ENCODE results near the gene ZNF672.
"Not testable (repeated sequence)": the region's sequence is repeated elsewhere in the genome, so short reads cannot be mapped to it uniquely, and the experiment has no call there.

ZNF672 gene

DNA sequence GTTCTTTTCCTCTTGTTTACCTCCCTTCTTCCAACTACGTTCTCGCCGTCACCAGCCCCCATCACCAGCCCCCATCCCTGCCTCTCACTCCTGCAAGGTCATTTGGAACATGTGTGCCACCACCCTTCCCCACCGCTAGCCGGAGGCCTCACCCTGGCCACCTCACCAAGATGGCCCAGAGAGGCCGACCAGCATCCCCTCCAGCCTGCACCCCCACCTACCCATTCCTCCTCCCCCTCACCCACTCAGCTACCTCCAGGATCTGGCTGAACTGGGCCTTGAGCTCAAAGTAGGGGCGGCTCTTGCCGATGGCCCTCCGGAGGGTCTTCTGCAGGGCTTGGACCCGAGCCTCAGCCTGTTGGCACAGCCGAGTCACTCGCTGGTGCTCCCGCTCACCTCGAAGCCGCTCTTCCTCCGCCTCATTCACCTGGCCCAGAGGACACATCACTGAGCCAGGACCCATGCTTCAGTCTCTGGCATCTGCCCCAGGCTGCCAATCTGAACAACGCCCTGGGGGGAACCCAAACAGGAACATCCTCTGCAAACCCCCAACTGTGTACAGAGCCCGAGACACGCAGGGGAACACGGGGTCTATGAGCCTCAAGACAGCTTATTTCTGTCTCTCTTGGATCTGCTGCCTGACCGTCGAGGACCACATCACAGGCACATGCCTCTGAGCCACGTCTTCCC lies 25.1 kb upstream of the ZNF672 start:
- DNase-seq (ENCODE audit: low read depth, low spot score), result no peak

DNA sequence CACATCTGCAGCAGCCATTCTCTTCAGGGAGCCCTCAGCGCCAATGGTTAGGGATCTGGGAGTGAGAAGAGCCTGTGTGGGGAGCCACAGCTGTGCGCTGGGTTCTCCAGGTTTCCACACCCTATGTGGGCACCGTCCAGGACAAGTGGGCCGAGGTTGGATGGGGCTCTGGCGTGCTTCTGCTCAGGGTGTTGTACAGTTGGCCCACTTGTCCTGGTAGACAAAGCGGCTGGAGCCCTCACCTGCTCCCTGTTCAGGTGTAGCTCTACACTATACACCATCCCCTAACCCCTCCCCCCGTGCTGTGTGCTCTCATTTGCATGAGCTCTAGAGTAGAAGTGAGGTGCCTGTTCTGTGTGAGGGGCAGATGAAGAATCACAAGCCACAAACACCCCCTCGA lies 24.5 kb upstream of the ZNF672 start:
- no peak for DNase-seq (ENCODE audit: low read depth, low spot score)

DNA sequence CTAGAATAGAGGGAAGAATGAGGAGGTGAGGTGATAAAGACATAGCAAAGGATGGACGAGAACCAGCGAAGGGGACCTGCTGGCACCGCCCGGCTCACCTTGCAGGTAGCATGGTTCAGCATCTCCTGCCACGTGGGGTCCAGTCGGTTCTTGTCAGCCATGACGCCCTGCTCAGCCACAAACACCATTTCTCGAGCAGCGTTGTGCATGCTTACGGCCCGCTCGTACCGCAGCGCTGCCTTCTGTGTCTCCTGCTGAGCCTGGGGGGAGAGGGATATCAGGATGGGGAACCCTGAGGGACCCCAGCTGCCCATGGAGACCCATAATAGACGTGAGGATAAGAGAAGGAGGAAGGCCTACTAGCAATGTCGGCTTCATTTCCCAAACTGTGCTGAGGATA lies 23.7 kb upstream of the ZNF672 start:
- DNase-seq (ENCODE audit: low read depth, low spot score), result no peak

DNA sequence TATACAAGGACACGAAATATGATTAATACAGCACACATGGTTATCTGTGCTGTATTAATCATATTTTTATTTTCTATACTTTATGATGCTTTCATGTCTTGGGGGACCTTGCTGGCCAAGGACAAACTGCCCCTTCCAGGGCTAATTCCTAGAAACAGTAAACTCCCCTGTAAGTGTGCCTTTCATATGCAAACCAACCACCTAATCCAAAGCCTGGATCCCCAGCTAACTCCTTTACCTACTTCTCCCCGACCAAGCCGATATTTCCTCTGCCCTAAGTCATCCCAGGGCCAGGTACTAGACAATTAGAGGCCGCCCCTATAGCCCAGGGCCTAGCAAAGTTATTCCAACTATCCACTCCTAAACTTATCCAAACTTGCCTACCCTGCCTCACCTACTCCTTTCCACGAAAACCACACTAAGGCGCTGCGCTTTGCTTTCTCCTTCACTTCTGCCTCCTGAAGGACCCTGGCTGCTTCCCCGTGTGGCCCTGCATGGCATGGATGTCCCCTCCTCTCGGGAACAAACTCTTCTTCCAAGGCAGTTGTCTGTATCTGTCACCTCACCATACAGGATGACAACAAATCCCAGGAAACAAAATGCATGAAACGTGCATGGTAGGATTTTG lies 22.5 kb upstream of the ZNF672 start:
- DNase-seq (ENCODE audit: low read depth, low spot score), result no peak

DNA sequence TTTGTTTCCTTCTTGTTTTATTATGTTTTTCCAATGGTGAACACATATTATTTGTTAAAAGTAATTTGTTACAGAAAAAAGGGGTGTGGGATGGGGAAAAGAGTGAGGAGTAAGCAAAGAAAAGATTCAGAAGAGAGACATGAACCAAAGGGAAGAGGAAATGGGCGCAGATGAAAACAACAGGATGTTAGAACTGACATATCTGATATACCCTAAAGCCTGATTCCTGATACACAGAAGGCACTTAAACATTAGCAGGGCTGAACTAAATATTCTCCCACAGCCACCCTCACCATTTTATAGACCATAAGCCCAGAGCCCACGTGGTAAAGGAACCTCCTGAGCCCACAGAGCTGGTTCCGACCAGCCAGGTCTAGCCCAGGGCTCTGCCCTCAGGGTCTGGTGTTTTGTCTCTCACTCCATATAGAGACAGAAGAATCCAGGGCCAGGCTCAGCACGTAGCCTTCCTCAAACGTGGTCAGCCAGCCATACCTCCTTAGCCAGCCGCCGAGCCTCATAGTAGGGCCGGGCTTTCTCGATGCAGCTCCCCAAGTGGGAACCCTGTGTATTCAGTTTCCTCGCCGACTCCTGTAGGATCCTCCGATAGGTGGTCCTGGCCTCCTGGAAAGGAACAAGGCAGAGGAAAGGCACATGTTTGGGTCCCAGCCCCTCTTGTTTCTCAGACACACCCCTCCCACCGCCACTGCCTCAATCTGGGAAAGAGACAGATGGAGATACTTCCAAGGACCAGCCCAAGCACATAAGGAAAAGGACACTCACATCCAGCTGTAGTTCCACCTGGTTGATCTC lies 21.8 kb upstream of the ZNF672 start:
- no peak for DNase-seq (ENCODE audit: low read depth, low spot score)

DNA sequence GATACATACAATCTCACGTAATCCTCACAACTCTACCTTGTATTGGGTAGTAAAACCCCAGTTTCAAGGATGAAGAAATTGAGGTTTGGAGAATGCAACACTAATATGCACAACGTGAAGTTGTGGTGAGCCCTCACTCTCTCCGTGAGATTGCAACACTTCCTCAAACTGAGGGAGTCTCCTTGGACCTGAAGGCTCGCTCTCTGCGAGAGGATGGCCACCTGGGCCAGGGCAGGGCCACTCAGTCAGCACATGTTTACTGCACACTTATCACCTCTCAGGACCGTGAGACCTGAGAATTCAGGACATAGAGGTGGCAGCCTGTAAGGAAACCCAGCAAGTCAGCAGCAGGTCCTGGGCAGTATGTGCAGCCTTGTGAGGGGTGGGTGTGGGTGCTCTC lies 21.0 kb upstream of the ZNF672 start:
- no peak for DNase-seq (ENCODE audit: low read depth, low spot score)

DNA sequence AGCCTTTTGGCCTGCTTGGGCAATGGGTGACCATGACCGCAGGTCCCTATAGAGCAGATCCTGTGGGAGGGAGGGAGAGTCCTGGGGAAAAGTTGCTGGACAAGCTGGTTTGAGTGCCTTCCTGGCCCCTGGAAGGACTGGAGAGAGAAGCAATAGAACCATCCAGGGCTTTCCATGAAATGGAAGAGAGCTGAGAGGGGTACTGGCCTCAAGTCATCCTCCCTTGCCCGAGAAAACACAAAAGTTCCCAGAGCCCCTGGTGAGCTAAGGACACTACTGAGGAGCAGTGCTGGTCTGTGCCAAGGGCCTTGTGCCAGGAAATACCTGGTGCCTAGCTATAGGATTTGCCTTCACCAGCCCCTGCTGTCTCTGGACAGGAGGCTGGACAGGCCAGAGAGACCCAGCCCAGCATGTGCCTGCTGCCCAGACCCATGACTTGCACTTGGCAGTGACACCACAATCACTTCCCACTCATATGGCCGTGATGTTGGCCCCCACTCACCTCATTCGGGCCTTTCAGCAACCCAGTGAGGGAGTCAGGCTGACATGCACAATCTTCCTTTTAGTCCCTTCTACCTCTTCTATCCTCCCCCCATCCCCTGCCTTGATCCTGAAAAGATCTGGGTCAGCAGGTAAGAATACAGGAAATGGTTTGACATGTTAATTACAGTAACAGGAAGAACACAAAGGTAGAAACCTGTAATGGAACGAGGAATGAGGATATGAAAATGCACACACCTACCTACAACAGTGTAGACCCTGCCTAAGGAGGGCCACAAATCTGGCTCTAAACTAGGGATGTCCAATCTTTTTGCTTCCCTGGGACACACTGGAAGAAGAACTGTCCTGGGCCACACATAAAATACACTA lies 19.3 kb upstream of the ZNF672 start:
- DNase-seq (ENCODE audit: low read depth, low spot score), result no peak

DNA sequence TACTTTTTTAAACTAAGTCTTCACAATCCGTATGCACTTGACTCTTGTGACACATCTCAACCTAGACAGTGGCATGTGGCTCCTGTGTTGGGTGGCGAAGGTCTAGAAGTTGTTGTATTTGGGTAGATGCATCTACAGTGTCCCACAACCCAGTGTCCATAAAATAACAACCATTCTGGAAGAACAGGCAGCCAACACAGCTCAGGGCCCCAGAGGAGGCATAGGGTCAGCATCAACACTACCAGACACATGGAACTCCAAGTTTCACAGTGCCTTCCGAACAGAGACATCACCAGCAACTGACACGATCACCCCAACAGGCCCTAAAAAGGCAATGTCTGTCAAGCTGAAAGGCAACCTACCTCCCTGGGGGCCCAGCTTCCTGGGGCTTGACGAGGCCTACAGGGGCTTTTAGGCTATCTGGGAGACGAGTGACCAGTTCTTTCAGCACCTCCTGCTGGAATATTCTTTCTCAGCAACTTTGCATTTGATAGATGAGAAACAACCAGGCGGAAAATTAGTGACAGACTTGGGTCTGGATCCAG lies 17.9 kb upstream of the ZNF672 start:
- DNase-seq (ENCODE audit: low read depth, low spot score), result no peak

DNA sequence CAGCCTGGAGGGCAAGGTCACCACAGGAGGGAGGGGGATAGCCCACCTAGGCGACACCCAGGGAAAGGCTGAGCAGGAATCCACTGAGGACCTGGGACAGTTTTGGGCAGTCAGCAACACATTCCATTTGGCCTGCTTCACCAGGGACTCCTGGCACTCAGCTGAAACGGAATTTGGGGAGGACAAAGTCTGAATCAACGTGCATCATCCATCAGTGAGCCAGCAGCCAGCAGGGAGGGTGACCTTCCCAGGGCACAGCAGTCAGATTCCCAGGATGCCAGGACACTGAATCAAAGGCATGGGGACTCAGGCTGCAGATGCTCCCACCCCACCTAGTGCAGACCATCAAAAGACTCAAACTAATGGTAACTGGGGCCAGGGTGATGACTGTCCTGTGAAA lies 16.9 kb upstream of the ZNF672 start:
- DNase-seq (ENCODE audit: low read depth, low spot score), result no peak

DNA sequence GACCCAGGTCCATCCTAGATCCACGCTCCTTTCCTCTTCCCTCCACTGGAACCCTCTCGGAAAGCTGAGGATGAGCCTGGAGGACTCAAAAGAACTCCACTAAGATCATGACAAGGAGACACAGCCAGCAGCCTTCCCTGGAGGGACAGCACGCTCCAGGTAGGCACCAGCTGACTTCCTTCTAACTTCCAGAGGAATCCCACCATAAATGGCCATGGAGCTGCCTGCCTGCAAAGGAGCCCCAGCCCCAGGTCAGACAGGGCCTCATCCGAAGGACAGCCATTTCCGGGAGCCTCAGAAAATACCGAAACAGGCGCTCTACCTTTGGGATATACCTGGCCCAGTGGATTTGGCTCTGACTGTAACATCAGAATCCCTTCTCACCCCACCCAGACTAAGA lies 16.4 kb upstream of the ZNF672 start:
- DNase-seq (ENCODE audit: low read depth, low spot score), result no peak

DNA sequence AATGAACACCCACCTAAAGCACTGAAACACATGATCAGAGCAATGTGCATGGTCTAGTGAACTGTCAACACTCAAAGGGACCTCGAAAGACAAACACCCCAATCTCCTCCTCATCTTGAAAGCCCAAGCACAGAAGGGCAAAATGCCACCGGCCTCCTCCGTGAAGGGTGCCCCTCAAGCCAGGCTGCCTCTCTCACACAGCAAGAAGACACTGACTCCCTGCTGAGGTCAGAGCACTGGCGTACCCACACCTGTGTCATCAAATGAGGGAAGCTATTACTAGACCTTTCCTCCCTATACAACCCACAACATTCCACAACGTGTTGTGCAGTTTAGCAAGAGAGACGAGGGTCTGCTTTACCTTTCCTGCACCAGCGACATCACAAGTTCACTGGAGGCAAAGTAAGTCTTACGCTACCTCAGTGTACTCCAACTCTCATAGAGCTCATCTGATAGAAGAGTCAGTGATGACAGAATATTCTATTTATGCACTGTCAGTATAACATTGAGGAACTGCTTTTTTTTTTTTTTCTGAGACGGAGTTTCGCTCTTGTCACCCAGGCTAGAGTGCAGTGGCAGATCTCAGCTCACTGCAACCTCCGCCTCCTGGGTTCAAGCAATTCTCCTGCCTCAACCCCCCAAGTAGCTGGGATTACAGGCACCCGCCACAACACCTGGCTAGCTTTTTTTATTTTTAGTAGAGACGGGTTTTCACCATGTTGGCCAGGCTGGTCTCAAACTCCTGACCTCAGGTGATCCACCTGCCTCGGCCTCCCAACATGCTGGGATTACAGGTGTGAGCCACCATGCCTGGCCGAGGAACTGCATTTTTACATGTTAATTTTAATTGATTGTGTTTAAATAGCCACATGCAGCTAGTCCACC lies 15.6 kb upstream of the ZNF672 start:
- DNase-seq (ENCODE audit: low read depth, low spot score), result no peak

DNA sequence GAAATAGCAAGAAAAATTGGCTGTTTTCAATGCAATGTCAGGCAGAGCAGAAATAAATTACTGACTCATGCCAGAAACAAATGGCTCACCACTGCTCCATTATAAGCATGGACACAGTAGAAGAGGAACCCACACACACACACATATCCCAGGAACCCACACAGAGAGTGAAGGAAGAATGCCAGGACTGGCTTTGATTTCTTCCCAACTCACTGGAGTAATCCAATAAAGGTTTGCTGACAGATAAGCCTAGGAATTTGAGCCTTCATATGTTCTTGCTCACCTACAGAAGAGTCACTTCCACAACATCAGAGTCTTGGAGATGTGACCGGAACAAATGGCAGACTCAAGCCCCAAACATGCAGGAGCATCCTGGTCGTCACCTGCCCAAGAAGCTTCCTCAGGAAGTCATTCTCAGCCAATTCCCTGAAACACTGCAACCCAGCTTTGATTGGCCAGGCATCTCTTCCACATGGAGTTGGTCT lies 14.5 kb upstream of the ZNF672 start:
- DNase-seq (ENCODE audit: low read depth, low spot score), result no peak

DNA sequence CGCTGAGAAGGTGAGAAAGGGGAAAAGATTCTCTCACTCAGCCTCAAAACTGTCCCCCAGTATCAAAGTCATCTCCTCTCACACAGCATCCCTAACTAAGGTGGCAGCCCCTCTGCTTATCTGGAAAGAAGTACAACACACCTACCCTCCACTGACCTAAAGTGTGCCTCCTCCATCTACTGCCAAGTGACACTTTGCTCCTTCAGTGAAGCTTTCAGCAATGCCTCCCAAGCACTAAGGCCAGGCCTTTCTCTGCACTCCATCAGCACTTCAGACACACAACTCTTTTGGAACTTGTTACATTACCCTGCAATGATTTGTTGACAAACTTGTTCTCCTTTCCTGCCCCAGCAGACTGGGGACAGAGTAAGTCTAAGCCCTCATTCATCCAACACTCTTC lies 13.7 kb upstream of the ZNF672 start:
- DNase-seq (ENCODE audit: low read depth, low spot score), result no peak

DNA sequence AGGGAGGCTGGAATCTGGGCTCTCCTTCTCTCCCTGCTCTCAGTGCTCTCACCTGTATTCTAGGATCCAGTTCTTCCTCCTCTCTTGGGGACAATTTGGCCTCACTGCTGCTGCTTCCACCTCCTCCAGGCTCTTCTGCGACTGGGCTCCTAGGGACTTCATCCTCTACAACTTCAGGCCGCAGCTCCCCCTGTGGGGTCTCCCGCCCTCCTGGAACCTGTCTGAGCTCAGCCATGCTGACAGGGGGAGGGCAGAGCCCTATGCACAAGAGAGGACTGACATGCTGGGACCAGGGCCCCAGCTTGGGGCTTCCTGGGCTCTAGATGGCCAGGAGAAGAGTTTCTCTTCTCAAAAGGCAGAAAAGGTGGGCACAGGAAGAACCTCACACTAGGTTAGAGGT lies 13.3 kb upstream of the ZNF672 start:
- DNase-seq (ENCODE audit: low read depth, low spot score), result no peak

DNA sequence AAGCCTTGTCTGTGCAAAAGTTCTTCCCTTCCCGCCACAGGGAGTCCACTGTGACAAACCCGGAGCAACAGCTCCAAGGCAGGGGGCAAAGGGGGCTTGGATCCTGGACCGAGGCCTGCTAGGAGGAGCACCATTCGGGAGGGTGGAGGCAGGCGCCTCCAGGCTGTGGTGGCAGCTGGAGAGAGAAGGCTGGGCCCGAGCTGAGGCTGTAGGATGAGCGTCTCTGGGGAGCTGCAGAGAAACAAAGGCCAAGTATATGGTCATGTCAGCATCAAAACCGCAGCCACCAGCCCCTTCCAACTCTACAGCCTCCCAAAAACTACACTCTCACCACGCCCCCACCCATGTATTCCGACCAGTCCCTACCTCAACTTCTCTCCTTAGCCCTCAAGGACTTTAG lies 12.9 kb upstream of the ZNF672 start:
- no peak for DNase-seq (ENCODE audit: low read depth, low spot score)

DNA sequence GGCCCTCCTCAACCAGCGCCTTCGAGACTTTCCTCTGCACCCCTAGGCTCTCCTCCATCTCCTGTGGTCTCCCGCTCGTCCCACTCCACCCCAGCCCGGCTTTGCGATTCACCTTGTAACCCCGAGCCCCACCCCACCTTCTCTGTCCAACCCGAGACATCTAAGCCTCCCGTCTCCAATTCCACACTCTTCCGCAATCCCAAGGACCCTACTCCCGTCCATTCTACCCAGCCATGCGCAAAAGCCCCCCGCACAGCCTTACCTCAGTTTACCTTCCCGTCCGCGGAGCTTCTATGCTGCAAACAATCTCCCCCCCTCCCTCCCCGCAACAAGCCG lies 12.5 kb upstream of the ZNF672 start:
- peak; percentile 4 for DNase-seq (ENCODE audit: low read depth, low spot score)

DNA sequence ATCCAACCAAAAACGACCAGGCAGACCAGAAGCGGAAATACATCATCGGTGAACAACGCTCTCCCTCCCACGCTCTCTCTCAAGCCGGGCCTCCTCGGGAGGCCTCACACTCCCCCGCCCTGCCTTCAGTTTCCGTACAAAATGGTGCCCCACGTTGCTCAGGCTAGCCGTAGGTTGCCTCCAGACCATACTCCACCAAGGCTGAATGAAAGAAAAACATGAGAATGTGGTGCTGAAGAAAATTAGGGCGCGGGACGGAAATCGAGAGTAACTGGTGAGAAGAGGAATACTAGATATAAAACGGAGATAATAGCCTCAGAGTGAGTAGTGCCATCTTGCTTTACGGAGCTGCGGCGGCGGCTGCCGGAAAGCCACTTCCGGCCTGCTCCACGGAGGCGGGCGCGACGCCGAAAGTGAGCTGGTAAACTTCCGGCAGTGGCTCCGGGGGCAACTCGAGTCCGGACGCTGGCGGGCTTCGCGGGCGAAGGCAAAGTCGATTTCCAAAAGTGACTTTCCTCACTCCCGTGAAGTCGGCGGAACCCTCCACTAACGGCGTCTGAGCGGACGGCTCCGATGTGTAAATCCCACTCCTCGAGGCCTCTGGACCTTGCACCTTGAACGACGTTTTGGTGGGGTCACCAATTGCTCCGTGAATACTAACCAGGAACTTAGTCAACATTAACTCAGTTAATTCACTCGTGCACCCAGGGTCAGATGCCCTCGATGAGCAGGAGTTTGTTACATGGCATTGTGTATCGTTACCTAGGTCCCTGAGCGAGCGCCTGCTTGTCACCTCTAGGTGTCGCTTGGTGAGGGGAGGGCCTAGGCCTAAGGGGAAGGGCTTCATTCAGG lies 11.9 kb upstream of the ZNF672 start, which contains the start of gene SH3BP5L:
Gene SH3BP5L, minus strand, starts transcription at position 7 of the 852 bp plus-strand sequence. CDS start 980 bp downstream, outside the sequence.
- DNase-seq (ENCODE audit: low read depth, low spot score), result peak; percentile 82

DNA sequence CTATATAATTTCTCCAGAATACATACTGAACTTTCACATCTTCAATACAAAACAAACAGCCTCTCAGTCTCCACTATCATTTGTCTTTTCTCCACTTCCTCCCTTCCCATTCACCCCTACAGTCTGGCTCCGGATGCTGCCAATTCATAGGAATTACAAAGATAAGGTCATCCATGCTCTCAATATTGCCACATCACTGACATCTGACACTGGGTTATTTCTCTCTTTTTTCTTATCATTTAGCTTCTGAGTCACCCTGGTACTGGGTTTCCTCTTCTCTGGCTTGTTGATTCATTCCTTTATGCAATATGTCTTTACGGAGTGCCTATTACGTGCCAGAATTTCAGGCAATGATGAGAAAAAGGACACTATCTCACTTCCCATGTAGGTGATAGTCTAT lies 9.2 kb upstream of the ZNF672 start:
- DNase-seq (ENCODE audit: low read depth, low spot score), result no peak

DNA sequence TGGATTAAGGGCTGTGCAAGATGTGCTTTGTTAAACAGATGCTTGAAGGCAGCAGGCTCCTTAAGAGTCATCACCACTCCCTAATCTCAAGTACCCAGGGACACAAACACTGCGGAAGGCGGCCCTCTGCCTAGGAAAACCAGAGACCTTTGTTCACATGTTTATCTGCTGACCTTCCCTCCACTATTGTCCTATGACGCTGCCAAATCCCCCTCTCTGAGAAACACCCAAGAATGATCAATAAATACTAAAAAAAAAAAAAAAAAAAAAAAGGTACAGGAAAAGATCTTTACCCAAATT lies 7.4 kb upstream of the ZNF672 start:
- DNase-seq (ENCODE audit: low read depth, low spot score), result not testable (repeated sequence)

DNA sequence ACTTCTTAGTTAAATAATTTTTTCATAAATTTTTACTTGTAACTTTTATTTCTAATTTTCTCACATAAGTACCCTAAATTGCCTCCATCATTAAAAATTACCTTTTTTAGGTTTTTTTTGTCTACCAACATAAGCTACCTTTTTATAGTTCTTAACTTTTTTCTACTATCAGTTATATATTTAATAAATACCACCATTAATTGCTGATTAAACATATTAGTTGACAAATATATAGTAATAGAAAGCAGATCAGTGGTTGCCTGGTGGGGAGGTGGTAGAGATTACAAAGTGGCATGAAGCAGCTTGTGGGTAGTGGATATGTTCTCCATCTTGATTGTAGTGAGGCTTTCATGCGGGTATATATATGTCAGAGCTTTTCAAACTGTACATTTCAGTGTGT lies 6.2 kb upstream of the ZNF672 start:
- DNase-seq (ENCODE audit: low read depth, low spot score), result no peak
